ENCODE data around the gene ECE2. TPM values are rescaled to one million over a fixed set of nuclear protein-coding genes. Genes with fewer than 3 reads are reported as not detected.

ECE2 gene
- total RNA-seq, 2 donors from 2014 or later: not detected

- Histone ChIP-seq H3K36me3 (ENCODE audit: control insufficient read depth, insufficient read depth, low read length) (no peaks in the 10 kb centered on the region), H3K27ac (ENCODE audit: low read depth, low read length) (no peak overlapping the region), H3K9me3 (ENCODE audit: control insufficient read depth, low read length) (no peaks in the 10 kb centered on the region), H3K4me3 (ENCODE audit: low read length) (no peak overlapping the region), H3K9ac (ENCODE audit: extremely low read depth, low read length, poor library complexity, severe bottlenecking) (no peak overlapping the region), H3K4me1 (ENCODE audit: control insufficient read depth, insufficient read depth, low read length) (no peaks in the 10 kb centered on the region), H3K27me3 (ENCODE audit: control insufficient read depth, insufficient read depth, low read length, poor library complexity, severe bottlenecking) (peaks cover 94% of the 10 kb centered on the region)
- Mint-ChIP-seq H3K4me3 (peak overlapping the region; percentile 32), H3K27me3 (ENCODE audit: insufficient read depth) (peaks cover 82% of the 10 kb centered on the region), H3K27ac (no peak overlapping the region), H3K36me3 (ENCODE audit: low read depth) (peaks cover 6% of the 10 kb centered on the region), H3K4me1 (peaks cover 14% of the 10 kb centered on the region), H3K9me3 (no peaks in the 10 kb centered on the region)
- TF ChIP-seq, protein P1, sequence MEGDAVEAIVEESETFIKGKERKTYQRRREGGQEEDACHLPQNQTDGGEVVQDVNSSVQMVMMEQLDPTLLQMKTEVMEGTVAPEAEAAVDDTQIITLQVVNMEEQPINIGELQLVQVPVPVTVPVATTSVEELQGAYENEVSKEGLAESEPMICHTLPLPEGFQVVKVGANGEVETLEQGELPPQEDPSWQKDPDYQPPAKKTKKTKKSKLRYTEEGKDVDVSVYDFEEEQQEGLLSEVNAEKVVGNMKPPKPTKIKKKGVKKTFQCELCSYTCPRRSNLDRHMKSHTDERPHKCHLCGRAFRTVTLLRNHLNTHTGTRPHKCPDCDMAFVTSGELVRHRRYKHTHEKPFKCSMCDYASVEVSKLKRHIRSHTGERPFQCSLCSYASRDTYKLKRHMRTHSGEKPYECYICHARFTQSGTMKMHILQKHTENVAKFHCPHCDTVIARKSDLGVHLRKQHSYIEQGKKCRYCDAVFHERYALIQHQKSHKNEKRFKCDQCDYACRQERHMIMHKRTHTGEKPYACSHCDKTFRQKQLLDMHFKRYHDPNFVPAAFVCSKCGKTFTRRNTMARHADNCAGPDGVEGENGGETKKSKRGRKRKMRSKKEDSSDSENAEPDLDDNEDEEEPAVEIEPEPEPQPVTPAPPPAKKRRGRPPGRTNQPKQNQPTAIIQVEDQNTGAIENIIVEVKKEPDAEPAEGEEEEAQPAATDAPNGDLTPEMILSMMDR (conservative IDR thresholded peaks at IDR 0.05): no peak
- WGBS, 2 experiments (ENCODE audit: insufficient coverage in 1 of 2, insufficient read length in 1 of 2): 82 to 86% methylated on average over 4 to 5 of the region's 5 CpGs
- DNase-seq: no peak
These were observed 16.9 kb upstream of the ECE2 start for GRCh38 chr3:184258926-184259325.

GRCh38 chr3:184259396-184259877 is 16.4 kb upstream of the ECE2 start:
- Histone ChIP-seq H3K9ac (ENCODE audit: extremely low read depth, low read length, poor library complexity, severe bottlenecking) (no peak overlapping the region), H3K4me3 (ENCODE audit: low read length) (no peak overlapping the region)
- no peaks in the 10 kb centered on the region for H3K9me3 Mint-ChIP-seq

DNA sequence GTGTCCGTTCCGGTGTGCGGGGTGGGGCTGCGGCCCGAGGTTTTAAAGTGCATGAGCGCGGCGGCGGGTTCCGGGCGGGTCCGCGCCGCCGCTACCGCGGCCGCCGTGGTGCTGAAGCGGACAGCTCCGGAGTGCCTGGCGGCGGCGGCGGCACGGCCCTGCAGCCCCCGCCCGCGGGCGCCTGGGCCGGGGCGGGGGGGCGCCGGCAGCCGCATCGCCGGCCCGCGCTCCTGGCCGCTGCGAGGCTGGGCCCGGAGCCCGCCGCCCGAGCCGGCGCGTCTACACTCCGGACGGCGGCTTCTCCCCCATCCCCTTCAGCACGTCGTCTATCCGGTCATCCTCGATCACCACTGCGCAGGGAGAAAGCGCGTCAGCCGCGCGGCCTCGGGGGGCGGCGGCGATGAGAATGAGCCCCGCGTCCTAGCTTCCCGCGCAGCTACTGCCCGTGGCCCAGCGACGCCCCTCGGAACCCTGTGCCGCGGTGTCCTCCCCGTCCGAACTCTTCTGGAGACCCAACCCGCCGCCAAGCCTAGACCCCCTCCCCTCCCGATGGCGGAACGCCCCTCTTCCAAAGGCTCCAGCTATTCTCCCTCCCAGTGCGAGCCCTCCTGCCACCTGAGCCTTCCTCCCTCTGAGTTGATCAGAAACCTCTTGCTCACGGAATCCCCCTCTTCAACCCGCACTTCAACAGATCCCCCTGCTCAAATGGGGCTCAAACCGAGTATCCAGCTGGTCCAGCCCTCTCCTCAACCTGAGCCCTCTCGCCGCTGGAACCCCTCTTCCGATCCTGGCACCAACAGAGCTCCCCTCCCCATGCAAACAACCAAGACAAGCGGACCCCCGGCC is 15.7 kb upstream of the ECE2 start:
- WGBS, 2 experiments (ENCODE audit: insufficient coverage in 1 of 2, insufficient read length in 1 of 2): 1 to 3% methylated on average over 24 to 91 of the region's 91 CpGs
- Mint-ChIP-seq H3K9me3 (no peaks in the 10 kb centered on the region), H3K4me1 (peaks cover 14% of the 10 kb centered on the region), H3K27me3 (ENCODE audit: insufficient read depth) (peaks cover 86% of the 10 kb centered on the region), H3K4me3 (peak overlapping the region; percentile 66), H3K36me3 (ENCODE audit: low read depth) (peaks cover 6% of the 10 kb centered on the region), H3K27ac (no peak overlapping the region)
- TF ChIP-seq, protein P1 (conservative IDR thresholded peaks at IDR 0.05): no peak
- Histone ChIP-seq H3K4me1 (ENCODE audit: control insufficient read depth, insufficient read depth, low read length) (no peaks in the 10 kb centered on the region), H3K36me3 (ENCODE audit: control insufficient read depth, insufficient read depth, low read length) (no peaks in the 10 kb centered on the region), H3K9me3 (ENCODE audit: control insufficient read depth, low read length) (no peaks in the 10 kb centered on the region), H3K9ac (ENCODE audit: extremely low read depth, low read length, poor library complexity, severe bottlenecking) (no peak overlapping the region), H3K27ac (ENCODE audit: low read depth, low read length) (no peak overlapping the region), H3K27me3 (ENCODE audit: control insufficient read depth, insufficient read depth, low read length, poor library complexity, severe bottlenecking) (peaks cover 92% of the 10 kb centered on the region), H3K4me3 (ENCODE audit: low read length) (peak overlapping the region; percentile 56)
- peak; percentile 82 for DNase-seq

More at GRCh38 chr3:184259396-184259877, 16.4 kb upstream of the ECE2 start:
- peaks cover 14% of the 10 kb centered on the region for H3K4me1 Mint-ChIP-seq
- no peak for DNase-seq
- H3K36me3 Mint-ChIP-seq (ENCODE audit: low read depth): peaks cover 6% of the 10 kb centered on the region
- Histone ChIP-seq H3K4me1 (ENCODE audit: control insufficient read depth, insufficient read depth, low read length) (no peaks in the 10 kb centered on the region), H3K9me3 (ENCODE audit: control insufficient read depth, low read length) (no peaks in the 10 kb centered on the region), H3K27ac (ENCODE audit: low read depth, low read length) (no peak overlapping the region), H3K27me3 (ENCODE audit: control insufficient read depth, insufficient read depth, low read length, poor library complexity, severe bottlenecking) (peaks cover 92% of the 10 kb centered on the region), H3K36me3 (ENCODE audit: control insufficient read depth, insufficient read depth, low read length) (no peaks in the 10 kb centered on the region)
- WGBS, 2 experiments (ENCODE audit: insufficient coverage in 1 of 2, insufficient read length in 1 of 2): 19 to 35% methylated on average over 3 to 28 of the region's 28 CpGs
- peaks cover 84% of the 10 kb centered on the region for H3K27me3 Mint-ChIP-seq (ENCODE audit: insufficient read depth)
- no peak overlapping the region for H3K27ac Mint-ChIP-seq
- peak overlapping the region; percentile 32 for H3K4me3 Mint-ChIP-seq
- TF ChIP-seq, protein P1 (conservative IDR thresholded peaks at IDR 0.05): no peak

All from endodermal cell (in vitro differentiated cells).